NCI-H2171 treated with DMSO at 0.1 percent for 48 hours (cell line): ENCODE measurements around the gene HMOX1.
"Not testable (repeated sequence)": the region's sequence is repeated elsewhere in the genome, so short reads cannot be mapped to it uniquely, and the experiment has no call there.

Experiments used
- DNase-seq: peaks from one replicate; lab custom pipeline; 2025; lab: John Stamatoyannopoulos, UW

Gene HMOX1

DNA sequence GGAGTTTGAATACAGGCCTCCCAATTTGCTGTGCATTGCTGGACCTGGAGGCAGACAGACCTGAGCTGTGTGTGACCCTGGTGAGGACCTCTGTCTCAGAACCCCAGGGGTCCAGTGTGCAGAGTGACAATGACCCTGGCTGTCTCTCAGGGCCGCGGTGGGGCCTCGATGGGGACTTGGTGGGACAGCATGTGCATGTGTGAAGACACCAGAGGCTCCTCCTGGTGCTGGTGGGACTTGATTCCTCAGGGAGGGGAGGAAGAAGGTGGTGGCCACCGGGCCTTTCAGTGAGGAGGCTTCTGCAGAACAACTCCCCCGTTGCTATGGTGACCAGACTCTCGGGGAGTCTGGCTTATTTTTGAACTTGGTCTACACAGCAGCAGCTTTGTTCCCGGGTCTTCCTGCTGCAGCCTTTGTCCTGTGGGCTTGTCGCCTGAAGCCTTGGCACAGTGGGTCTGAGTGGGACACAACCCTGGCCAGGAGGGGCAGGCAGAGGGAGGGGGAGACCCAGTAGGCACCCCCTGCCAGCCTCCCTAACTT is 54.4 kb downstream of the HMOX1 start:
- no peak for DNase-seq

GRCh38 chr22:35436421-35436820 is 55.5 kb downstream of the HMOX1 start:
- DNase-seq: no peak

- DNase-seq: no peak
Observed at GRCh38 chr22:35437049-35437448, 56.2 kb downstream of the HMOX1 start.

GRCh38 chr22:35438673-35439364 is 57.9 kb downstream of the HMOX1 start:
- not testable (repeated sequence) for DNase-seq

DNA sequence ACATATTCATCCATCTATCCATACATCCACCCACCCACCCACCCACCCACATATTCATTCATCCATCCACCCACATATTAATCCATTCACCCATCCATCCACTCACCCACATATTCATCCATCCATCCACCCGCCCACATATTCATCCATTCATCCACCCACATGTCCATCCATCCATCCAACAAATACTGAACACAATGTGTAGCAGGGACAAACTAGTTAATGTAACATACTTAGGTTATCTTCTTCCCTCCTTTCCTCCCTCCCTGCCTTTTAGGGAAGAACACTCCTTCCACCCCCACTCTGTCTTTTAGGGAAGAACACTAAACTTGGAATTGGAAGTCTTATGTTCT is 58.4 kb downstream of the HMOX1 start:
- DNase-seq: no peak

DNA sequence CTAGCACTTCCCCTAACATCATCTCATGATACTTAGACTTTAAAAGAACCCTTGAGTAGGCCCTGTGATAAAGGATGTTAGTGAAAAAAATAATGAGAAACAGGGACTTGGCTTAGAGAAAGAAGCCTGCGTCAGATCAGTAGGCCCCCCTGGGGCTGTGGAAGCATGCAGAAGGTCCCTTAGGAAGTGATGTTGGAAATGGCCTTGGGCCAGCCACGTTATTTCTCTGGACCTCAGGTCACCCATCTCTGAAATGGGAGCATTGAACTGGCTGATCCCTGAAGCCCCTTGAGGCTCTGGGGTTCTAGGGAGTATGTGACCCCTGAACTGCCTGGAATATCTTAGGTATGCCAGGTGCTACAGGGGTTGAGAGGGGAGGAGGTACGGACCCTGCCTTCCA is 59.2 kb downstream of the HMOX1 start:
- DNase-seq: no peak

DNA sequence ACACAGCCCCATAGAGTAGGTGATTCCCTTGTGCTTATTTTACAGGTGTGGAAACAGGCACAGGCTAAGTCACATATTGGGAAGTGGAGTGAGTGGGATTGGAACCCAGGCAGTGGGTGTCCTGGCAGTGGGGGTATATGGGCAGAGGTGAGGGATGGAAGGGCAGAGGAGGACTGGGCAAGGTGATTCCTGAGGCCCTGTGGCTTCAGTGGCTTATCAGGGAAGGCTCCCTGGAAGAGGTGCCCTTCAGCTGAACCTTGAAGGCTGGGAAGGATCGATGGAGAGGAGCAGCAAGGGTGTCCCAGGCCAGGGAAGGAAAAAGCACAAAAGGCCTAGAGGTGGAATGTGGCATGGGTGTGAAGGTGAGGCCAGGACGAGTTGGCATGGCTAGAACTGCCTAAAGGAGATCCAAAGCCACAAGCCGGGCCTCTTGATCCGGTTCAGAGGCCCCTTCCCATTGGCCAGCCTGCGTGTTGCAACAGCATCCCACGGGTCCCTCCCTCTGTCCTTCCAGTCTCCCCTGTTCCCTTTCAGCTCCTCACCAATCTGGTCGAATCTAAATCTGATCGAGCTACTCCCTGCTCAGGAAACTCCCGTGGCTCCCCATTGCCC is 60.7 kb downstream of the HMOX1 start:
- DNase-seq: no peak

- no peak for DNase-seq
Observed at GRCh38 chr22:35442471-35442870, 61.6 kb downstream of the HMOX1 start.

- DNase-seq: no peak
Observed at GRCh38 chr22:35443338-35443737, 62.4 kb downstream of the HMOX1 start.
